ENCODE data around the gene CDCA7. TPM values are rescaled to one million over a fixed set of nuclear protein-coding genes. Genes with fewer than 3 reads are reported as not detected.
A peak's percentile ranks its signal among the peaks of the same experiment; 100 is the strongest.

The CDCA7 gene
- total and polyA plus RNA-seq, 9 donors, result 0.56 to 2.5 (median 0.96) TPM

GRCh38 chr2:173350383-173350782 is 4.3 kb upstream of the CDCA7 start:
- H3K9me3 ChIP-seq, result no peaks in the 10 kb centered on the region
- no peak for DNase-seq
- TF ChIP-seq EP300 (IDR thresholded peaks at IDR 0.05) (no peak), CTCF (IDR thresholded peaks at IDR 0.05) (no peak)
- no peaks in the 10 kb centered on the region for H3K36me3 ChIP-seq
- no peak overlapping the region for H3K4me3 ChIP-seq
- peaks cover 3% of the 10 kb centered on the region for H3K4me1 ChIP-seq (ENCODE audit: insufficient read depth)
- intact Hi-C loops (cut with DNase I), result no loop called here
- H3K27me3 ChIP-seq, result no peaks in the 10 kb centered on the region
- H3K27ac ChIP-seq, result no peak overlapping the region
- 80 to 88% (median 81%) methylated on average over 2 of the region's 2 CpGs for WGBS, 3 donors

- TF ChIP-seq POLR2A (IDR thresholded peaks at IDR 0.05), result no peak
- TF ChIP-seq CTCF (IDR thresholded peaks at IDR 0.05), result no peak
- no peak for TF ChIP-seq EP300 (IDR thresholded peaks at IDR 0.05)
- Histone ChIP-seq H3K36me3 (no peaks in the 10 kb centered on the region), H3K27me3 (no peaks in the 10 kb centered on the region), H3K9me3 (no peaks in the 10 kb centered on the region), H3K27ac (no peak overlapping the region), H3K4me1 (ENCODE audit: insufficient read depth) (peaks cover 3% of the 10 kb centered on the region), H3K4me3 (no peak overlapping the region)
- DNase-seq, result no peak
- intact Hi-C loops (cut with DNase I), result no loop called here
- 12 to 38% (median 13%) methylated on average over 4 of the region's 4 CpGs for WGBS, 3 donors
Observed at GRCh38 chr2:173351879-173352278, 2.8 kb upstream of the CDCA7 start.

- no peak for DNase-seq
- TF ChIP-seq CTCF (IDR thresholded peaks at IDR 0.05), result no peak
- TF ChIP-seq EP300 (IDR thresholded peaks at IDR 0.05), result no peak
- TF ChIP-seq POLR2A (IDR thresholded peaks at IDR 0.05), result no peak
- H3K27me3 ChIP-seq, result no peaks in the 10 kb centered on the region
- no peaks in the 10 kb centered on the region for H3K36me3 ChIP-seq
- no peaks in the 10 kb centered on the region for H3K9me3 ChIP-seq
- WGBS, 3 donors, result 55 to 66% (median 58%) methylated on average over 5 of the region's 5 CpGs
- H3K4me1 ChIP-seq (ENCODE audit: insufficient read depth), result peaks cover 3% of the 10 kb centered on the region
- H3K27ac ChIP-seq, result no peak overlapping the region
- no peak overlapping the region for H3K4me3 ChIP-seq
- intact Hi-C loops (cut with DNase I), result no loop called here
Observed at GRCh38 chr2:173353556-173353955, 1.1 kb upstream of the CDCA7 start.

GRCh38 chr2:173354073-173354581 is 545 bp upstream of the CDCA7 start:
- no peak for DNase-seq
- H3K4me3 ChIP-seq, result peak overlapping the region; percentile 47
- TF ChIP-seq EP300 (IDR thresholded peaks at IDR 0.05) (no peak), CTCF (IDR thresholded peaks at IDR 0.05) (no peak), POLR2A (IDR thresholded peaks at IDR 0.05) (no peak)
- no peak overlapping the region for H3K27ac ChIP-seq
- H3K9me3 ChIP-seq, result no peaks in the 10 kb centered on the region
- H3K27me3 ChIP-seq, result no peaks in the 10 kb centered on the region
- H3K36me3 ChIP-seq, result no peaks in the 10 kb centered on the region
- WGBS, 3 donors, result 3 to 4% (median 3%) methylated on average over 19 of the region's 19 CpGs
- H3K4me1 ChIP-seq (ENCODE audit: insufficient read depth), result peaks cover 3% of the 10 kb centered on the region
- intact Hi-C loops (cut with DNase I), result no loop called here
